ENCODE results near the gene IWS1. TPM values are rescaled to one million over a fixed set of nuclear protein-coding genes. Genes with fewer than 3 reads are reported as not detected.

IWS1 gene
- total RNA-seq, 2 donors from 2014 or later, result 42.9 to 60.5 TPM

DNA sequence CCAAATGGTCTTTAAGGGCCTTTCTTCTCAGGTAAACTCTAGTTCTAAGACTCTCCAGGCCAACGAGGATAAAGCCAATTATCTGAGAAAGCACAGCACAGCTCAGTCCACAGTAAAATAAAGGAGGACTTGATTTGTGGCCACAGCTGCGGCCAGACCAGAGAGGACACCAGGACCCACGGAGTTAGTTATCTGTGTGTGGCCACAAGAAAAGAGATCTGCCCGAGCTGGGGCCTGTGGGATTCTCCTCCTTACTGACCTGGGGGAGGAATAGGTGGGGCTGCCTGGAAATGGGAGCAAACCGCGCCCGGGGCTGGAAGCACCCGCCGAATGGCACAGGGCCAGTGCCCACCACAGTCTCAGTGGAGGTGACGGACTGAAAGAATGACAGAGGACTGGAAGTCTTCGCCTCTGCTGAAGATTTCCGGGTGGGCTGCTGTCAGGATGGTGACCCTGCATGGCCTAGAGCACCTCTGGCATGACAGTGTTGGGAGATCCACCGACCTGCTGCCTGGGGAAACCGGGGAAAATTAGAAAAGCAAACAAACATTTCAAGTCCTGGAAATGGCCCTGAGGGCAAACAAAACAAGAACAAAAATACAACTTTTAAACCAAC, 94.8 kb downstream of the IWS1 start:
- Mint-ChIP-seq H3K36me3 (no peaks in the 10 kb centered on the region), H3K9me3 (no peaks in the 10 kb centered on the region), H3K27ac (no peak overlapping the region)
- ATAC-seq (no peak), DNase-seq (ENCODE audit: low spot score in 2 of 2) (no peak)

Other genes starting within 250 kb of the IWS1 start
- 10 to 100 TPM; 51.8 to 54.8 TPM for gene ERCC3, start 232.3 kb downstream of the IWS1 start, total RNA-seq
- 10 to 100 TPM; 39.5 to 45.7 TPM for gene MAP3K2, start 138.5 kb downstream of the IWS1 start, total RNA-seq
- gene PROC, start 108.1 kb downstream of the IWS1 start, total RNA-seq, result not detected
- 1 to 10 TPM in 1 of 2 donors, under 1 TPM in 1; 0.64 to 1.9 TPM for gene MYO7B, start 9.2 kb upstream of the IWS1 start, total RNA-seq
- not detected for gene GPR17, start 119.7 kb upstream of the IWS1 start, total RNA-seq
- gene LIMS2, start 149.0 kb upstream of the IWS1 start, total RNA-seq, result 10 to 100 TPM in 1 of 2 donors, 1 to 10 TPM in 1; 8.1 to 15.5 TPM
- gene SFT2D3, start 175.0 kb upstream of the IWS1 start, total RNA-seq, result 1 to 10 TPM; 2.6 to 3.5 TPM

All from activated naive CD4-positive, alpha-beta T cell treated with anti-CD3 and anti-CD28 coated beads, Interleukin-2, amount 50 U/mL, for 72 hours (primary cell).